ENCODE data around the gene STX2. TPM values are rescaled to one million over a fixed set of nuclear protein-coding genes. Genes with fewer than 3 reads are reported as not detected.
"Not testable (repeated sequence)": the region's sequence is repeated elsewhere in the genome, so short reads cannot be mapped to it uniquely, and the experiment has no call there.

STX2 gene
- total and polyA plus RNA-seq, 10 donors = 7.4 to 18.4 (median 12.7) TPM

GRCh38 chr12:130878193-130879185 lies 39.4 kb upstream of the STX2 start:
- Histone ChIP-seq H3K4me3 (peak overlapping the region in 1 of 8 donors; percentile 63), H3K4me1 (peaks cover 9 to 59% (median 32%) of the 10 kb centered on the region in 6 donors), H3K9me3 (no peaks in the 10 kb centered on the region), H3K27me3 (replicated peaks in 1 of 7) (no peaks in the 10 kb centered on the region), H3K36me3 (peaks cover 3 to 46% (median 43%) of the 10 kb centered on the region in 6 donors), H3K27ac (peak overlapping the region in 4 of 8 donors; percentile 57 to 75 (median 68))
- peak in 1 of 3 donors; percentile 43 for TF ChIP-seq POLR2AphosphoS5 (IDR thresholded peaks at IDR 0.05)
- TF ChIP-seq CTCF (IDR thresholded peaks at IDR 0.05 in 8 of 11, conservative IDR thresholded peaks at IDR 0.05 in 3 of 11) = no peak
- 71 to 85% (median 79%) methylated on average over 24 of the region's 24 CpGs for whole genome bisulfite sequencing, 5 donors
- DNase-seq = no peak
- intact Hi-C loops (cut with DNase I; ENCODE audit: low total_unique reads) = no loop called here

GRCh38 chr12:130877333-130877732 lies 38.3 kb upstream of the STX2 start:
- no peak for DNase-seq
- Histone ChIP-seq H3K27ac (no peak overlapping the region), H3K36me3 (peaks cover 3 to 53% (median 46%) of the 10 kb centered on the region in 6 donors), H3K9me3 (no peaks in the 10 kb centered on the region), H3K27me3 (replicated peaks in 1 of 7) (no peaks in the 10 kb centered on the region), H3K4me1 (peaks cover 18 to 70% (median 43%) of the 10 kb centered on the region in 6 donors), H3K4me3 (no peak overlapping the region)
- intact Hi-C loops (cut with DNase I; ENCODE audit: low total_unique reads) = no loop called here
- TF ChIP-seq POLR2AphosphoS5 (IDR thresholded peaks at IDR 0.05) = no peak
- no peak for TF ChIP-seq POLR2A (IDR thresholded peaks at IDR 0.05)
- TF ChIP-seq CTCF (IDR thresholded peaks at IDR 0.05 in 8 of 11, conservative IDR thresholded peaks at IDR 0.05 in 3 of 11) = no peak
- WGBS, 5 donors = 65 to 90% (median 84%) methylated on average over 3 of the region's 3 CpGs

- TF ChIP-seq POLR2AphosphoS5 (IDR thresholded peaks at IDR 0.05) (no peak), POLR2A (IDR thresholded peaks at IDR 0.05) (no peak), CTCF (IDR thresholded peaks at IDR 0.05 in 8 of 11, conservative IDR thresholded peaks at IDR 0.05 in 3 of 11) (no peak)
- Histone ChIP-seq H3K36me3 (peaks cover 3 to 53% (median 46%) of the 10 kb centered on the region in 6 donors), H3K4me3 (no peak overlapping the region), H3K4me1 (peaks cover 18 to 70% (median 43%) of the 10 kb centered on the region in 6 donors), H3K27me3 (replicated peaks in 1 of 7) (no peaks in the 10 kb centered on the region), H3K9me3 (no peaks in the 10 kb centered on the region), H3K27ac (no peak overlapping the region)
- WGBS, 5 donors = 79 to 87% (median 81%) methylated on average over 3 of the region's 3 CpGs
- intact Hi-C loops (cut with DNase I; ENCODE audit: low total_unique reads) = no loop called here
- no peak for DNase-seq
Observed at GRCh38 chr12:130876758-130877157, 37.7 kb upstream of the STX2 start.

GRCh38 chr12:130876297-130876696 lies 37.2 kb upstream of the STX2 start:
- no peak for DNase-seq
- no peak overlapping the region for H3K4me3 ChIP-seq
- no peak overlapping the region for H3K27ac ChIP-seq
- H3K4me1 ChIP-seq = peaks cover 18 to 73% (median 44%) of the 10 kb centered on the region in 6 donors
- no peaks in the 10 kb centered on the region for H3K9me3 ChIP-seq
- intact Hi-C loops (cut with DNase I; ENCODE audit: low total_unique reads) = no loop called here
- peaks cover 3 to 53% (median 46%) of the 10 kb centered on the region in 6 donors for H3K36me3 ChIP-seq
- H3K27me3 ChIP-seq (replicated peaks in 1 of 7) = no peaks in the 10 kb centered on the region
- TF ChIP-seq POLR2A (IDR thresholded peaks at IDR 0.05) (no peak), CTCF (IDR thresholded peaks at IDR 0.05 in 8 of 11, conservative IDR thresholded peaks at IDR 0.05 in 3 of 11) (no peak), POLR2AphosphoS5 (IDR thresholded peaks at IDR 0.05) (no peak)

GRCh38 chr12:130875708-130876107 lies 36.7 kb upstream of the STX2 start:
- H3K4me1 ChIP-seq = peaks cover 18 to 75% (median 49%) of the 10 kb centered on the region in 6 donors
- H3K4me3 ChIP-seq; DNase-seq; H3K27ac ChIP-seq; H3K9me3 ChIP-seq; H3K27me3 ChIP-seq (replicated peaks in 1 of 7); intact Hi-C loops (cut with DNase I; ENCODE audit: low total_unique reads): not testable (repeated sequence)
- 84 to 94% (median 88%) methylated on average over 11 of the region's 11 CpGs for WGBS, 5 donors
- H3K36me3 ChIP-seq = peaks cover 3 to 53% (median 46%) of the 10 kb centered on the region in 6 donors

Measured in spleen (tissue), 11 donors.